Mesodermal cell (in vitro differentiated cells): ENCODE measurements around the gene CCDC91.

ENCODE experiments used
- H3K27ac ChIP-seq: 2 replicates; pipeline ENCODE4 v1.7.0; 2013; ENCODE audit warnings: mild to moderate bottlenecking, low read depth, low read length, moderate library complexity; ENCODE audit not compliant: severe bottlenecking
- H3K36me3 ChIP-seq: 2 replicates; pipeline ENCODE4 v1.7.1; 2013; ENCODE audit warnings: mild to moderate bottlenecking, low read length, moderate library complexity; ENCODE audit not compliant: control insufficient read depth, insufficient read depth
- H3K4me1 ChIP-seq: one replicate; pipeline ENCODE4 v1.7.1; 2013; ENCODE audit warnings: mild to moderate bottlenecking, low read length; ENCODE audit not compliant: insufficient read depth, control insufficient read depth, poor library complexity, severe bottlenecking
- H3K4me3 ChIP-seq: 2 replicates; pipeline ENCODE4 v1.7.0; 2013; ENCODE audit warnings: low read length, control low read depth, mild to moderate bottlenecking; ENCODE audit not compliant: insufficient read depth, poor library complexity, severe bottlenecking; ENCODE audit errors: extremely low read depth
- H3K9me3 ChIP-seq: 2 replicates; pipeline ENCODE4 v1.7.1; 2013; ENCODE audit warnings: mild to moderate bottlenecking, low read length, moderate library complexity; ENCODE audit not compliant: control insufficient read depth
- WGBS, 2 experiments: methylation state at CpG; one replicate each; pipeline ENCODE4 v1.1.5; 2013; ENCODE audit warnings: missing lambda C conversion rate in 2 of 2; ENCODE audit not compliant: insufficient coverage in 2 of 2; 5-methylcytosine and 5-hydroxymethylcytosine counted together

The CCDC91 gene

DNA sequence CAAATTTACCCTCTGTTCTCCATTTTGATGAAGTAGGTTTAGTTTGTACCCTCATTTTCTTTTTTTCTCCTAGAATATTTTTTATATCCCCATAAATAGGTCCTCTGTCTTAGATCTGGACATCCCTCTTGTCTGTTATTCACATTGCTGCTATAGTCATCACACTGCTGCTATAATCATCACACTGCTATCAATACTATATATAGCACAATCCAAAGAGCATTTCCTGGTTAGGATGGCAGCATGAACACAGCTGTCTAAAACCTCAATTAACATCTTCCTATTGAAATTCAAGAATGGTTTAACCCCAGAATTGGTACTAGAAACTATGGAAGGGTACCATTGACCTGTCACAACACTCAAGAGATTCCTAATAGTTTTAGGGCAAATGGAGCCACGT is 27.6 kb upstream of the CCDC91 start:
- Histone ChIP-seq H3K36me3 (no peaks in the 10 kb centered on the region), H3K9me3 (no peaks in the 10 kb centered on the region), H3K4me1 (no peaks in the 10 kb centered on the region), H3K4me3 (no peak overlapping the region), H3K27ac (no peak overlapping the region)
- 88 to 100% methylated on average over 1 of the region's 1 CpG for whole genome bisulfite sequencing, 2 experiments

- no peaks in the 10 kb centered on the region for H3K36me3 ChIP-seq
- WGBS, 2 experiments, result 80 to 100% methylated on average over 2 of the region's 2 CpGs
- H3K4me3 ChIP-seq, result no peak overlapping the region
- no peaks in the 10 kb centered on the region for H3K9me3 ChIP-seq
- H3K4me1 ChIP-seq, result no peaks in the 10 kb centered on the region
- H3K27ac ChIP-seq, result no peak overlapping the region
Measured at GRCh38 chr12:28164644-28165275, 25.5 kb upstream of the CCDC91 start.

- Histone ChIP-seq H3K4me3 (no peak overlapping the region), H3K27ac (no peak overlapping the region), H3K36me3 (no peaks in the 10 kb centered on the region), H3K4me1 (no peaks in the 10 kb centered on the region), H3K9me3 (no peaks in the 10 kb centered on the region)
- WGBS, 2 experiments, result 67 to 80% methylated on average over 1 of the region's 2 CpGs
Measured at GRCh38 chr12:28167981-28168485, 22.2 kb upstream of the CCDC91 start.

GRCh38 chr12:28171356-28172060 is 18.7 kb upstream of the CCDC91 start:
- H3K4me1 ChIP-seq, result no peaks in the 10 kb centered on the region
- no peaks in the 10 kb centered on the region for H3K9me3 ChIP-seq
- no peak overlapping the region for H3K4me3 ChIP-seq
- H3K36me3 ChIP-seq, result no peaks in the 10 kb centered on the region
- no peak overlapping the region for H3K27ac ChIP-seq
- WGBS, 2 experiments, result 92 to 95% methylated on average over 3 of the region's 3 CpGs

DNA sequence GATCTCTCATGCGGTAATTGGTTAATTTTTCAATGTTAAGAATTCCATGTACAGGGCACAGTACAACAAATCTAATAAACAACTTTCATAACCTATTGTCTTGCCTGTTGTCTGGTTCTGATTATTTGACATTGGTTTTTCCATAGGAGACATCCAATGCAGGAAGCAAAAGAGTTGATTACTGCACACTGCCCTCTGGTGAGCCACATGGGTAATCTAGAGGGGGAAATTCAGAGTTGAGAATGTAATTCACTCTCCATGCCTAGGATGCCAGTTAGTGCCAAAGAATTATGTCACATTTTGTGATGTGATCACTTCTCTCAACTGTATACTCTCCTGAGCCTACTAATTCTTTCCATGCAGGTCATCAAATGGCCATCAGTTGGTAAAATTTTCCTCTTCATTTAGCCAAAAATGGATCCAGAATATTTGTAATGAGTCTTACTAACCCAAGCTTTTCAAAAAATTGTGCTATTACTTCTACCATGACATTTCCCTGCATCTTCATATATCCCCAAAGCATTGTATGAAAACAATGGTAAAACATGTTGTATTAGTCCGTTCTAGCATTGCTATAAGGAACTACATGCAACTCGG is 17.7 kb upstream of the CCDC91 start:
- WGBS, 2 experiments, result 81 to 100% methylated on average over 2 of the region's 3 CpGs
- H3K27ac ChIP-seq, result no peak overlapping the region
- no peak overlapping the region for H3K4me3 ChIP-seq
- no peaks in the 10 kb centered on the region for H3K9me3 ChIP-seq
- H3K36me3 ChIP-seq, result no peaks in the 10 kb centered on the region
- no peaks in the 10 kb centered on the region for H3K4me1 ChIP-seq

DNA sequence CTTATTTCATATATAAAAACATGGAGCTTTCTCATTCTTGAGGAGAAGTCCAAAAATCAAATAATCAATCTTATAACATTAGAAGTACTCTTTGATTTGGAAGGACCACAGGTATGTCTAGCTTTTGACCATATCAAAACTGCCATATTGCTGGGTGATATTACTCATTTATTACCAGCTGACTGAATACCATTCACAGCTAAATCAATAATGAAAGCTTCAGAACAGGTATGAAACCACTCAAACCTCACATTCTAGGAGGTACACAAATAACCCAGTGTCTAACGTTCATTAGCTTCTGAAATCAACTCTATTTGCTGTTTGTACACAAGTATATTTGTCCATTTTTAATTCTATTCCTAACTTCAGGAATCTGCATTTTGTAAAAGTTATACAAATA is 16.8 kb upstream of the CCDC91 start:
- Histone ChIP-seq H3K36me3 (no peaks in the 10 kb centered on the region), H3K9me3 (no peaks in the 10 kb centered on the region), H3K4me3 (no peak overlapping the region), H3K27ac (no peak overlapping the region), H3K4me1 (no peaks in the 10 kb centered on the region)
- WGBS, 2 experiments, result no CpG with 5 or more reads among the region's 1 CpG

DNA sequence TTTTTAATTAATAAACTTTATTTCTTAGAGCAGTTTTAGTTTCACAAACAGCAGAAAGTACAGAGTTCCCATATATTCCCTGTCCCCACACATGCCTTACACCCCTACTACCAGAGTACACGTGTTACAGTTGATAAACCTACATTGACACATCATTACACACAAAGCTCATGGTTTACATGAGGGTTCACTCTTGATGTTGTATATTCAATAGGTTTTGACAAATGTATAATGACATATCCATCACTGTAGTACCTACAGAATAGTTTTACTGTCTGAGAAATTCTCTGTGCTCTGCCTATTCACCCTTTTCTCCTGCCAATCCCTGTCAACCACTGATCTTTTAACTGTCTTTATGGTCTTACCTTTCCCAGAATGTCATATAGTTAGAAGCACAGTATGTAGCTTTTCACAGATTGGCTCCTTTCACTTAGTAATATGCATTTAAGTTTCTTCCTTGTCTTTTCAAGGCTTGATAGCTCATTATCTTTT is 15.1 kb upstream of the CCDC91 start:
- WGBS, 2 experiments, result no CpG with 5 or more reads among the region's 1 CpG
- Histone ChIP-seq H3K9me3 (no peaks in the 10 kb centered on the region), H3K27ac (no peak overlapping the region), H3K4me1 (no peaks in the 10 kb centered on the region), H3K4me3 (no peak overlapping the region), H3K36me3 (no peaks in the 10 kb centered on the region)

DNA sequence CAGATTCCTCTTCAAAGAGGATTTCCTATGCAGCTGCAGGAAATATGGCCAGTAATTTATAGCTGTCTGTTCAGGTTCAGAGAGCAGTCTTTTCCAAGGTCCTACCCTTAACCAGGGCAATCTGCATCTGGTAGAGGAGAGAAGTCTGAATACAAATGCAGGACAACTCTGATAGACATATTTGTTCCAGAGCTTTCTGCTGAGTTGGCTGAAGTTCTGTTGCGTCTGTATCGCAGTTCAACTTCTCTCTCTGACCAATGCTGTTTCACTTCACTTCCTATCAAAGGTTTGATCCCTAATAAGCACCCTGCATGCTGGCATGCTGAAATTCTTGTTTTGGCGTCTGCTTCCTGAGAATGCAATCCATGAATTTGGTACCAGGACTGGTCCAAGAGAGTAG is 14.0 kb upstream of the CCDC91 start:
- WGBS, 2 experiments, result 91 to 100% methylated on average over 2 to 3 of the region's 3 CpGs
- Histone ChIP-seq H3K36me3 (no peaks in the 10 kb centered on the region), H3K4me1 (no peaks in the 10 kb centered on the region)

DNA sequence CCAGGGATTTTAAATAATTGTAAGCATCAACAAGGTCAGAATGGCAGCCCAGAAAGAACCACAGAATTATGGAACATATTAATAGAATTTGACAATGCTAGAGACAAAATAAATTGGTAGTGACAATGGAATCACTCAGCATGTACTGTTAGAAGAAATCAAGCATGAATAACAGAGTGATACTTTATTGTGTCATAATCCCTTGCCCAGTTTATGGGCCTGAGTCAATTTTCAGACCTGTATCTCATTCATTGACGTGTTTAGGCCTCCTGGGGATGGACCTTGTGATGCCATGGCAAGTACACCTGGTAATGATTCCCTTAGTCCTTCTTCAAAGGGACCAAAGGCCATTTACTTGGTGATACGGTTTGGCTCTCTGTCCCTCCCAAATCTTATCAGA is 12.8 kb upstream of the CCDC91 start:
- no peak overlapping the region for H3K4me3 ChIP-seq
- no peaks in the 10 kb centered on the region for H3K9me3 ChIP-seq
- no peak overlapping the region for H3K27ac ChIP-seq
- no peaks in the 10 kb centered on the region for H3K36me3 ChIP-seq
- WGBS, 2 experiments, result 73 to 100% methylated on average over 1 of the region's 2 CpGs
- no peaks in the 10 kb centered on the region for H3K4me1 ChIP-seq

More for the DNA sequence above, 14.0 kb upstream of the CCDC91 start:
- Histone ChIP-seq H3K9me3 (no peaks in the 10 kb centered on the region), H3K4me3 (no peak overlapping the region), H3K27ac (no peak overlapping the region)

- Histone ChIP-seq H3K4me1 (no peaks in the 10 kb centered on the region), H3K36me3 (no peaks in the 10 kb centered on the region), H3K4me3 (no peak overlapping the region), H3K27ac (no peak overlapping the region), H3K9me3 (no peaks in the 10 kb centered on the region)
Measured at GRCh38 chr12:28177905-28178304, 12.4 kb upstream of the CCDC91 start.

GRCh38 chr12:28178775-28179174 is 11.5 kb upstream of the CCDC91 start:
- 92% methylated on average over 4 to 6 of the region's 7 CpGs for WGBS, 2 experiments
- Histone ChIP-seq H3K4me1 (no peaks in the 10 kb centered on the region), H3K36me3 (no peaks in the 10 kb centered on the region), H3K9me3 (no peaks in the 10 kb centered on the region), H3K27ac (no peak overlapping the region), H3K4me3 (no peak overlapping the region)
